SK-N-SH (cell line): ENCODE measurements around the gene MRPL36. TPM values are rescaled to one million over a fixed set of nuclear protein-coding genes. Genes with fewer than 3 reads are reported as not detected.

ENCODE experiments used
- CTCF ChIA-PET: fragments of 300-600, 350-600 bp; formaldehyde crosslinking; extraction: SDS; loops from one replicate; lab custom pipeline; 2021; lab: Yijun Ruan, JAX
- POLR2A ChIA-PET: fragments of 350-600 bp; sonication (Branson Sonifier 250); formaldehyde crosslinking; extraction: SDS; loops from one replicate; lab custom pipeline; 2020; ENCODE audit warnings: antibody characterized with exemption, inconsistent platforms; lab: Yijun Ruan, JAX
- DNase-seq: peaks from one replicate; pipeline ENCODE4 v3.0.0; 2012
- H2AFZ ChIP-seq: fragments of 200-600 bp; sonication (generic); 2 replicates; pipeline ENCODE4 v1.8.1; 2016; ENCODE audit warnings: antibody characterized with exemption, mild to moderate bottlenecking, low read depth
- H3F3A ChIP-seq: fragments of 200-600 bp; sonication (generic); replicated peaks from 2 replicates; pipeline ENCODE3; 2016; ENCODE audit warnings: antibody characterized with exemption, mild to moderate bottlenecking; ENCODE audit not compliant: insufficient read depth
- H3K27ac ChIP-seq, 2 experiments: fragments of 200-500 bp in 1 of 2; fragments of 200-600 bp in 1 of 2; sonication (Bioruptor generic) in 1 of 2; sonication (generic), shearing (Covaris generic) in 1 of 2; 2 replicates each; pipeline versions ENCODE4 v1.5.1 to v1.6.1; 2014 to 2016; ENCODE audit warnings: low read depth in 2 of 2, inconsistent platforms in 1 of 2, low read length in 1 of 2, mild to moderate bottlenecking in 1 of 2, mixed read lengths in 1 of 2
- H3K27me3 ChIP-seq: fragments of 200-600 bp; sonication (generic), shearing (Covaris generic); 2 replicates; pipeline ENCODE4 v1.6.1; 2016; ENCODE audit warnings: mixed run types; ENCODE audit not compliant: insufficient read depth
- H3K36me3 ChIP-seq, 2 experiments: fragments of 200-500 bp in 1 of 2; fragments of 200-600 bp in 1 of 2; sonication (Bioruptor generic) in 1 of 2; sonication (generic) in 1 of 2; replicated peaks in 1 of 2; 2 replicates each; pipeline versions ENCODE3 to v1.5.1; 2014 to 2016; ENCODE audit warnings: low read length in 1 of 2, mild to moderate bottlenecking in 1 of 2; ENCODE audit not compliant: insufficient read depth in 2 of 2, control insufficient read depth in 1 of 2
- H3K4me1 ChIP-seq, 2 experiments: fragments of 200-500 bp in 1 of 2; fragments of 200-600 bp in 1 of 2; sonication (Bioruptor generic) in 1 of 2; sonication (generic), shearing (Covaris generic) in 1 of 2; 2 replicates each; pipeline versions ENCODE4 v1.5.1 to v1.6.1; 2014 to 2016; ENCODE audit warnings: low read depth in 1 of 2, low read length in 1 of 2, mixed run types in 1 of 2; ENCODE audit not compliant: insufficient read depth in 2 of 2, control insufficient read depth in 1 of 2
- H3K4me2 ChIP-seq: fragments of 200-600 bp; sonication (generic), shearing (Covaris generic); 2 replicates; pipeline ENCODE4 v1.6.1; 2017; ENCODE audit warnings: mixed run types
- H3K4me3 ChIP-seq, 2 experiments: fragments of 200-500 bp in 1 of 2; fragments of 200-600 bp in 1 of 2; sonication (Bioruptor generic) in 1 of 2; sonication (generic), shearing (Covaris generic) in 1 of 2; 2 replicates each; pipeline versions ENCODE4 v1.5.1 to v1.8.1; 2014 to 2016; ENCODE audit warnings: low read depth in 2 of 2, inconsistent platforms in 1 of 2, low read length in 1 of 2, mild to moderate bottlenecking in 1 of 2, mixed read lengths in 1 of 2, moderate library complexity in 1 of 2
- H3K79me2 ChIP-seq: fragments of 200-600 bp; sonication (generic); 2 replicates; pipeline ENCODE4 v1.8.1; 2017; ENCODE audit warnings: mild to moderate bottlenecking; ENCODE audit not compliant: insufficient read depth
- H3K9ac ChIP-seq: fragments of 200-600 bp; sonication (generic); 2 replicates; pipeline ENCODE4 v1.6.1; 2017; ENCODE audit warnings: mixed run types
- H3K9me2 ChIP-seq: fragments of 200-600 bp; sonication (generic); 2 replicates; pipeline ENCODE4 v1.6.1; 2017; ENCODE audit warnings: mixed run types
- H3K9me3 ChIP-seq: fragments of 200-600 bp; sonication (generic); 2 replicates; pipeline ENCODE4 v1.6.1; 2017; ENCODE audit warnings: mixed run types, mild to moderate bottlenecking, moderate library complexity
- H4K20me1 ChIP-seq: fragments of 200-600 bp; sonication (generic); 2 replicates; pipeline ENCODE4 v1.6.1; 2017; ENCODE audit warnings: mild to moderate bottlenecking, mixed run types; ENCODE audit not compliant: insufficient read depth
- CHD2 ChIP-seq: fragments of 150-350 bp; IDR thresholded peaks from 2 replicates; pipeline ENCODE4 v1.6.1; 2018; ENCODE audit warnings: low read length; ENCODE audit not compliant: partially characterized antibody
- EP300 ChIP-seq, 2 experiments: IDR thresholded peaks; 2 replicates each; pipeline versions ENCODE4 v1.4.0 to v1.6.1; 2012; ENCODE audit warnings: borderline replicate concordance in 1 of 2, low read depth in 1 of 2, low read length in 1 of 2
- EZH2phosphoT487 ChIP-seq: fragments of 200-600 bp; sonication (generic); IDR thresholded peaks from 2 replicates; pipeline ENCODE4 v1.6.1; 2017; ENCODE audit warnings: low read depth, mixed run types, mild to moderate bottlenecking, antibody characterized with exemption, moderate library complexity, borderline replicate concordance
- FOSL2 ChIP-seq: IDR thresholded peaks from 2 replicates; pipeline ENCODE4 v1.4.0; 2012; ENCODE audit warnings: low read depth, mild to moderate bottlenecking, moderate library complexity, borderline replicate concordance
- FOXJ3 ChIP-seq: sonication (generic); formaldehyde crosslinking; IDR thresholded peaks from 2 replicates; pipeline ENCODE4 v1.5.1; 2020; ENCODE audit warnings: mild to moderate bottlenecking, missing genetic modification reagents
- IRF3 ChIP-seq: fragments of 150-350 bp; IDR thresholded peaks from 2 replicates; pipeline ENCODE4 v1.6.1; 2016; ENCODE audit warnings: mild to moderate bottlenecking, low read depth, low read length
- JUND ChIP-seq: IDR thresholded peaks from 2 replicates; pipeline ENCODE4 v1.4.0; 2012
- MXI1 ChIP-seq: IDR thresholded peaks from 2 replicates; pipeline ENCODE4 v1.6.1; 2012; ENCODE audit warnings: mild to moderate bottlenecking, low read depth, low read length, improper control_type of control experiment
- NRF1 ChIP-seq: IDR thresholded peaks from 2 replicates; pipeline ENCODE4 v1.6.1; 2012; ENCODE audit warnings: low read depth, mild to moderate bottlenecking, low read length
- PBX3 ChIP-seq: IDR thresholded peaks from 2 replicates; pipeline ENCODE4; 2012
- RAD21 ChIP-seq: IDR thresholded peaks from 2 replicates; pipeline ENCODE4 v1.6.1; 2012; ENCODE audit warnings: mild to moderate bottlenecking, low read length
- RCOR1 ChIP-seq: fragments of 150-350 bp; IDR thresholded peaks from 2 replicates; pipeline ENCODE4 v1.6.1; 2017; ENCODE audit warnings: antibody characterized with exemption, low read length
- REST ChIP-seq: IDR thresholded peaks from 2 replicates; pipeline ENCODE4 v1.6.1; 2012; ENCODE audit warnings: mild to moderate bottlenecking, low read depth, low read length, moderate library complexity
- TAF1 ChIP-seq: IDR thresholded peaks from 2 replicates; pipeline ENCODE4 v1.6.1; 2012; ENCODE audit warnings: low read depth, mild to moderate bottlenecking, low read length, moderate library complexity, borderline replicate concordance
- TCF12 ChIP-seq: IDR thresholded peaks from 2 replicates; pipeline ENCODE4 v1.4.0; 2012
- whole genome bisulfite sequencing: methylation state at CpG from one replicate; pipeline ENCODE4 v1.1.6; 2017; ENCODE audit warnings: low lambda C conversion rate; 5-methylcytosine and 5-hydroxymethylcytosine counted together
- polyA plus RNA-seq, 3 experiments: library from polyadenylated mRNA; depleted of rRNA; stranded (reverse); fragments of >200 nt; gene quantifications; 2 replicates each; pipeline ENCODE4 v1.2.3, GENCODE V29; 2012

The MRPL36 gene
- polyA plus RNA-seq, 1 of the 3 experiments (the other 2 are of a cell fraction): 78.4 TPM

DNA sequence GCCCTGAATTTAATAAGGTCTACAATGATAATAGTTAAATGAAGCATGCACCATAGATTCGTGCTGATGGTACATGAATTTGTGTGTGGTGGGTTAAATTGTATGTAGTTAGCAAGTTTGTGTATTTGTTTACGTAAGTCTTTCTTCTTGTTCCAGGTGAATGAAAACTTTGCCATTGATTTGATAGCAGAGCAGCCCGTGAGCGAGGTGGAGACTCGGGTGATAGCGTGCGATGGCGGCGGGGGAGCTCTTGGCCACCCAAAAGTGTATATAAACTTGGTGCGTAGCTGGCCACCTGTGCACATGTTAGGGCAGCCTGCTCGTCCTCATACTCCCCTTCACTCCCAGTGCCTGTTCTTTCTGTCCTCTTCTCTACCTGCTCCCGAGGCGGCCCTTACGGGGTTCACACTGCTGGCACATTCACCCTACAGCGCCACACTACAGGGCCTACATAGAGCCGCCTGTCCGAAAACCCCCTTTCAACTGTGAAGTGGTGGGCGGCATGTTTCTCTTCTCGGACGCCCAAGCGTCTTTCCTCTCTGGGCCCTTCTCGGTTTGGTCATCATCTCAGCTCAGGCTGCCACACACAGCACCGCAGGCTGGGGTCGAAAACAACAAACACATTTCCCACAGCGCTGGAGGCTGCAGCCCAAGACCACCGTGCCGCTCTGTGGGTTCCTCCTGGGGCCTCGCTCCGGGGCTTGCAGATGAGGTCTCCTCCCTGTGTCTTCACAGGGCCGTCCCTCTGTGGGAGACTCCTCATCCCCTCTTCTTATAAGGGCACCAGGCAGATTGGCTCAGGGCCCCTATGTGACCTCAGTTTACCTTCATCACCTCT is 14.8 kb upstream of the MRPL36 start:
- Histone ChIP-seq H3K9me3 (no peaks in the 10 kb centered on the region), H3K4me3 (no peak overlapping the region), H3K36me3 (peaks cover 27 to 84% of the 10 kb centered on the region in 2 experiments), H3K9me2 (no peaks in the 10 kb centered on the region), H3K27me3 (no peaks in the 10 kb centered on the region), H3K4me2 (no peak overlapping the region), H4K20me1 (0 out of 2 replicates have a peak, but pooled peaks cover 2% of the 10 kb centered on the region), H3K79me2 (peaks cover 12% of the 10 kb centered on the region; the same call in 1 of the 2 replicates), H3K27ac (no peak overlapping the region), H2AFZ (no peak overlapping the region), H3K4me1 (no peaks in the 10 kb centered on the region), H3F3A (no peaks in the 10 kb centered on the region), H3K9ac (no peak overlapping the region)
- 97% methylated on average over 28 of the region's 30 CpGs for WGBS
- ChIA-PET CTCF (no interaction called here), POLR2A (no interaction called here)
- TF ChIP-seq CHD2 (no peak), MXI1 (no peak), IRF3 (no peak), RAD21 (no peak), FOXJ3 (CRISPR knock-in tag) (no peak), FOSL2 (no peak), PBX3 (no peak), EP300 (IDR thresholded peaks at IDR 0.05; ENCODE audit: borderline replicate concordance in 1 of 2, low read depth in 1 of 2, low read length in 1 of 2) (no peak), RCOR1 (no peak), REST (no peak), JUND (no peak), EZH2phosphoT487 (no peak), NRF1 (no peak), TCF12 (no peak), TAF1 (no peak)
- no peak for DNase-seq
